AG09309 (cell line): ENCODE data around the gene ANKRD44.

ENCODE experiments used
- DNase-seq: peaks from one replicate; pipeline ENCODE4 v3.0.0-alpha.2; 2010; ENCODE audit warnings: low read depth
- H3K4me3 ChIP-seq: 2 replicates; pipeline ENCODE4 v1.5.1; 2011; ENCODE audit warnings: mild to moderate bottlenecking, low read depth, low read length, moderate library complexity; ENCODE audit not compliant: control insufficient read depth
- TF ChIP-seq, protein P1 (sequence below): IDR thresholded peaks from 2 replicates; pipeline ENCODE4 v1.5.1; 2011; ENCODE audit warnings: mild to moderate bottlenecking, low read depth, low read length, inconsistent platforms; ENCODE audit not compliant: insufficient read depth, control insufficient read depth; ENCODE audit errors: missing control alignments

Gene ANKRD44

DNA sequence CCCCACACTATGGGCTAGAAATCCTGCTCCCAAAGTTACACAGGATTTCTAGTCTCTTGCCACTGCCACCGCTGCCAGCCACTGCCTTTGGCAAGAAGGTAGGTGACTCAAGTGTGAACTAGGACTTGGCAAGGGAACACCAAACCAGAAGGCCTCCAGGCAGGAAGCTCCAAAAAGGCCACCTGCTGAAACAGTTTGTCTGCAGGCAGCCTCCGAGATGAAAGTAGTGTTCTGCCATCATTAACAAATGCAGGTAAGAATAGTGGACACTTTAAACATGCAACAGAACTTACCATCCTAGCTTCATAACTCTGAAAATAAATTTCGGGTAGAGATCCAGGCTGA lies 3.9 kb downstream of the ANKRD44 start:
- DNase-seq = no peak
- TF ChIP-seq, protein P1, sequence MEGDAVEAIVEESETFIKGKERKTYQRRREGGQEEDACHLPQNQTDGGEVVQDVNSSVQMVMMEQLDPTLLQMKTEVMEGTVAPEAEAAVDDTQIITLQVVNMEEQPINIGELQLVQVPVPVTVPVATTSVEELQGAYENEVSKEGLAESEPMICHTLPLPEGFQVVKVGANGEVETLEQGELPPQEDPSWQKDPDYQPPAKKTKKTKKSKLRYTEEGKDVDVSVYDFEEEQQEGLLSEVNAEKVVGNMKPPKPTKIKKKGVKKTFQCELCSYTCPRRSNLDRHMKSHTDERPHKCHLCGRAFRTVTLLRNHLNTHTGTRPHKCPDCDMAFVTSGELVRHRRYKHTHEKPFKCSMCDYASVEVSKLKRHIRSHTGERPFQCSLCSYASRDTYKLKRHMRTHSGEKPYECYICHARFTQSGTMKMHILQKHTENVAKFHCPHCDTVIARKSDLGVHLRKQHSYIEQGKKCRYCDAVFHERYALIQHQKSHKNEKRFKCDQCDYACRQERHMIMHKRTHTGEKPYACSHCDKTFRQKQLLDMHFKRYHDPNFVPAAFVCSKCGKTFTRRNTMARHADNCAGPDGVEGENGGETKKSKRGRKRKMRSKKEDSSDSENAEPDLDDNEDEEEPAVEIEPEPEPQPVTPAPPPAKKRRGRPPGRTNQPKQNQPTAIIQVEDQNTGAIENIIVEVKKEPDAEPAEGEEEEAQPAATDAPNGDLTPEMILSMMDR = no peak
- H3K4me3 ChIP-seq = no peak overlapping the region

DNA sequence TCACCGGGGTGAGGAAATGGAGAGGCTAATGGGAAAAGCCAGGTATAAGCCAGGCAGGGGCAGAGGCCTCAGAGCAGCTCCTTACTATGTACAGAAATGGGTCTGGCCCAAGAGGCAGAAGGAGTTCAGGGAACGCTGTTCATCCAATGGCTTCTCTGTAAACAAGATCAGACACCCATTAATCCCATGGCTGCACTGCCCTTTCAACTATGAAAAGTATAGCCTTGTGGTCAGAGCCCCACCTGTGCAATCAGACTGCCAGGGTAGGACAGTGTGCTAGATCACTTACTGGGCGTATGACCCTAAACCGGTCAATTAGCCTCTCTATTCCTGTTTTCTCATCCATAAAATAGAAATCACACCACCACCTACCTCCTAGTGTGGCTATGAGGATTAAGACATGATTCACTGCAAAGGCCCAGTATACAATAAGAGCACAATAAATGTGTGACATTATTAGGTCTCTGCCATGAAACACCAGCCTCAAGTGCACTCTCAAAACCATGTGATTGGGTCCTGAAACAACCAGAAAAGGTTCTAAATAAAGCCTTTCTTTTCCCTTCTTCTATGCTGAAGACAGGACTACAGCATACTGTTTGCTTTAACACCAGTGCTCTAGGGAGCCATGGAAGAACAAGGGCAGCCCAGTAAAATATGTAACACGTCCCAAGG lies 4.4 kb downstream of the ANKRD44 start:
- DNase-seq = no peak
- TF ChIP-seq, protein P1 = no peak
- no peak overlapping the region for H3K4me3 ChIP-seq

DNA sequence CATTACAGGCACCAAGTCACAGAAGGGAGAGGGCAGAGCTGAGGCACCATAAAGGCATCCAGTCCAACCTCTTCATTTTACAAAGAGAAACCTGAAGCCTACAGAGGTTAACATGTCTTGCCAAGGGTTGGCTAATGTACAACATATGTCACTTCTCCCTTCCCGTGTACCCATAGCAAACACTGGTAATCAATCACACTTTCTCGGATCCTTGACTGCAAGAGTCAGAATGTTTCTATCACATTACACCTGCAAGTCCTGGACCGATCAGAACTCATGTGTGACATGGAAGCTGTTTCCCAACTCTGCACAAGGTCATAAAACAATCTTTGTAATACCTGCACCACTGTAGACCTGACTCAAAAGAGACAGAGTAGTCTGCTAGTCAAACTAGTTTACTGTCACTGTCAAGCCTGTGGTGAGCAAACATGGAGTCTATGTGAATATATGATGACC lies 6.0 kb downstream of the ANKRD44 start:
- H3K4me3 ChIP-seq = no peak overlapping the region

DNA sequence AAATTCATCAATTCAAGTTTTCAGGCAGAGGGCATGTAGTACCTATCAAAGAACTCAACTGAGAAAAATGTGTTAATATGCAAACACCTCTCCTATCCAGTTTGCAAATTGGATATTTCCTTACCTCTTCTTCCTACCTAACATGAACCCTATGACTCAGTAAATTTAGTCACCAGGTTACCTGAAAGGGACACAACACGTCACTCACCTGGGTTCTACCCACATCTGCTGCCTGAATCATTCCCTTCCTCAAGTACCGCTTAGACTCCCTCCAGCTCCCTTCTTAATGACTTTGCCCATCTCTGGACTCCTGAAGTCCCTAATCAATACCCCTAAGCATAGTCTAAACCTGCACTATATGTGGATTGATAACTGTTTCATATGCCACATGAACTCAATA lies 10.4 kb downstream of the ANKRD44 start:
- H3K4me3 ChIP-seq = no peak overlapping the region
- DNase-seq = no peak
- TF ChIP-seq, protein P1 = no peak

More for the DNA sequence above, 6.0 kb downstream of the ANKRD44 start:
- no peak for DNase-seq
- TF ChIP-seq, protein P1 = no peak

DNA sequence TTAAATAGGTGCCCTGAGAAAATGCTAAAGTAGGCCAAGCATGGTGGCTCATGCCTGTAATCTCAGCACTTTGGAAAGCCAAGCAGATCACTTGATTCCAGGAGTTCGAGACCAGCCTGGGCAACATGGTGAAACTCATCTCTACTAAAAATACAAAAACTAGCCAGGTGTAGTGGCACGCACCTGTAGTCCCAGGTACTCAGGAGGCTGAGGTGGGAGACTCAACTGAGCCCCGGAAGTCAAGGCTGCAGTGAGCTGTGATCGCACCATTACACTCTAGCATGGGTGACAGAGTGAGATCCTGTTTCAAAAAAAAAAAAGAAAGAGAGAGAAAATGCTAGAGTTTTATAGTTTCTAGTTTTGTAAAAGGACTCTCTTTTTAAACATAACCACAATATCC lies 12.0 kb downstream of the ANKRD44 start:
- TF ChIP-seq, protein P1 = no peak
- no peak for DNase-seq
- no peak overlapping the region for H3K4me3 ChIP-seq

DNA sequence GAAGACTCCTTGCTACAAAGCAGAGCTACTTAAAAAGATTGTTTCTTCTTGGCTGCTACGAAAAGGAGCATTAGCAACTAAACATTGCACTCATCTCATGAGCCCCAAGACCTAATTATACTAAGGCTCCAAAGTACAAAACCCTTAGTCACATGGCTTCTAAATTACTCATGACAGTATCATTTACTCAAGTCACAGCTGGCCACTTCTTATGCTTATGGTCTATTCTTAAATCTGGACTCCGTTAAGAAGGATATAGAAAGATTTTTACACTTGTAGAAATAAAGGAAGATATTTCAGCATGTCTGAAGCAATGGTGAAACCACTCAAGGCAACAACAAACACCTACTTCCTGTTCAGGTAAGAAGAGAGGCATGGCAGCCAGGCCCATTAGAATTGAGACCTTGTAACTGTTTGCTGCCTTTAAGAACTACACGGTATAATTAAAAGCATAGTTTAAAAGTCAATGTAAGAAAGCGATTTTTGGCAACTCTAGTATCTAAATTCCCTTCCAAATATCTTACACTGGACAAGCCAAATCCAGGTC lies 12.7 kb downstream of the ANKRD44 start:
- no peak for DNase-seq
- TF ChIP-seq, protein P1 = no peak
- no peak overlapping the region for H3K4me3 ChIP-seq
